Panc1 (cell line): ENCODE results near the gene BRME1. TPM values are rescaled to one million over a fixed set of nuclear protein-coding genes. Genes with fewer than 3 reads are reported as not detected.

Source experiments
- ATAC-seq: fragments of 200-7000 bp; cut with Tn5 transposase; 2 replicates; pipeline ENCODE4 v1.9.1; 2020; ENCODE audit warnings: mild to moderate bottlenecking, moderate library complexity
- BruUV-seq: library from RNA; stranded (reverse); fragments of 400-500 nt; replicated peaks from 2 replicates; lab custom pipeline; 2021; lab: Mats Ljungman, UMichigan
- CTCF ChIA-PET: fragments of 300-600 bp; sonication (Branson Sonifier 250); formaldehyde crosslinking; loops from one replicate; lab custom pipeline; 2022; ENCODE audit warnings: antibody characterized with exemption; lab: Charles Lee
- POLR2A ChIA-PET: fragments of 300-600 bp; sonication (Branson Sonifier 250); formaldehyde crosslinking; loops from one replicate; lab custom pipeline; 2022; ENCODE audit warnings: antibody characterized with exemption; lab: Charles Lee
- DNase-seq: peaks from one replicate; pipeline ENCODE4 v3.0.0-alpha.2; 2010; ENCODE audit warnings: low read depth, low spot score
- H3K27ac ChIP-seq: 2 replicates; pipeline ENCODE4 v1.5.1; 2011; ENCODE audit warnings: mild to moderate bottlenecking, low read length, inconsistent platforms
- H3K27me3 ChIP-seq: fragments of 200-500 bp; sonication (Bioruptor generic); 2 replicates; pipeline ENCODE4 v1.6.0; 2014; ENCODE audit warnings: low read length, inconsistent platforms; ENCODE audit not compliant: control insufficient read depth, insufficient read depth
- H3K36me3 ChIP-seq: fragments of 200-500 bp; sonication (Bioruptor generic); 2 replicates; pipeline ENCODE4 v1.5.1; 2014; ENCODE audit warnings: inconsistent platforms, mild to moderate bottlenecking, low read length, moderate library complexity; ENCODE audit not compliant: control insufficient read depth, insufficient read depth
- H3K4me1 ChIP-seq: 2 replicates; pipeline ENCODE4 v1.5.1; 2011; ENCODE audit warnings: inconsistent platforms, mild to moderate bottlenecking, low read length, moderate library complexity; ENCODE audit not compliant: control insufficient read depth, insufficient read depth
- H3K4me3 ChIP-seq, 2 experiments: 2 replicates each; pipeline ENCODE4 v1.5.1; 2011 to 2012; ENCODE audit warnings: low read depth in 2 of 2, low read length in 2 of 2, mild to moderate bottlenecking in 2 of 2, inconsistent platforms in 1 of 2, moderate library complexity in 1 of 2
- H3K9me3 ChIP-seq: fragments of 200-500 bp; sonication (Bioruptor generic); 2 replicates; pipeline ENCODE4 v1.5.1; 2014; ENCODE audit warnings: low read depth, mild to moderate bottlenecking, inconsistent platforms, low read length, moderate library complexity; ENCODE audit not compliant: control insufficient read depth, insufficient read depth
- POLR2AphosphoS5 ChIP-seq: IDR thresholded peaks from 2 replicates; pipeline ENCODE4 v1.6.1; 2012; ENCODE audit warnings: mild to moderate bottlenecking, low read depth, low read length, moderate library complexity
- SIN3A ChIP-seq: IDR thresholded peaks from 2 replicates; pipeline ENCODE4 v1.6.1; 2012; ENCODE audit warnings: low read depth, mild to moderate bottlenecking, low read length, moderate library complexity, borderline replicate concordance; ENCODE audit not compliant: insufficient read depth
- TCF7L2 ChIP-seq: IDR thresholded peaks from 2 replicates; pipeline ENCODE4 v1.6.1; 2011; ENCODE audit warnings: mild to moderate bottlenecking, low read depth, low read length, inconsistent platforms
- in situ Hi-C: cut with HindIII; loops from 2 replicates; pipeline ENCODE4 v1.10.0; 2016; ENCODE audit warnings: low sequenced_read_pairs, low pct_unique_long_range_greater_than_20kb
- intact Hi-C: fragments of 100-400 bp; cut with micrococcal nuclease; formaldehyde crosslinking; loops from one replicate; pipeline ENCODE4 v1.10.0; 2022; ENCODE audit not compliant: unreplicated experiment
- total RNA-seq: library from RNA; stranded (reverse); gene quantifications from one replicate; pipeline ENCODE4 v1.2.1, GENCODE V29; 2021; ENCODE audit not compliant: unreplicated experiment
- TF ChIP-seq, protein P1 (sequence below): fragments of 450-650 bp; IDR thresholded peaks from 2 replicates; pipeline ENCODE4 v1.5.1; 2017; ENCODE audit warnings: mild to moderate bottlenecking
- TF ChIP-seq, protein P2 (sequence below), 2 experiments: IDR thresholded peaks; 2 replicates each; pipeline ENCODE4 v1.6.1; 2011 to 2012; ENCODE audit warnings: low read depth in 2 of 2, control low read depth in 1 of 2, low read length in 1 of 2, mild to moderate bottlenecking in 1 of 2, moderate library complexity in 1 of 2; ENCODE audit not compliant: insufficient read depth in 1 of 2

Gene BRME1
- total RNA-seq, 1 experiment from 2014 or later = 6.5 TPM

DNA sequence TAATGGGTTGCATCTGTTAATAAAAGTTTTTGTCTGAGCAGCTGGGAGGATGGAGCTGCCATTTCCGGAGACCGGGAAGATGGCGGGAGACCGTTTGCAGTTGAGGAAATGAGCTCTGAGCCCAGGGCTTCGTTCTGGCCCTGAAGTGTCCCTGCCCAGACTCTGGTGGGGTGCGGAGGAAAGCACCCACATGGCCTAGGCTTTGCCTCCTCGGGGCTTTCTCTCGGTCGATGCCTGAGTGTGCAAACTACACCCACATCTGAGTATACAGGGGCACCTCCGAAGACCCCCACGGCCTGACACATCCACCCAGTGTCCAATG is 44.6 kb downstream of the BRME1 start:
- TF ChIP-seq TCF7L2 = no peak
- TF ChIP-seq POLR2AphosphoS5 = no peak
- TF ChIP-seq, protein P1, sequence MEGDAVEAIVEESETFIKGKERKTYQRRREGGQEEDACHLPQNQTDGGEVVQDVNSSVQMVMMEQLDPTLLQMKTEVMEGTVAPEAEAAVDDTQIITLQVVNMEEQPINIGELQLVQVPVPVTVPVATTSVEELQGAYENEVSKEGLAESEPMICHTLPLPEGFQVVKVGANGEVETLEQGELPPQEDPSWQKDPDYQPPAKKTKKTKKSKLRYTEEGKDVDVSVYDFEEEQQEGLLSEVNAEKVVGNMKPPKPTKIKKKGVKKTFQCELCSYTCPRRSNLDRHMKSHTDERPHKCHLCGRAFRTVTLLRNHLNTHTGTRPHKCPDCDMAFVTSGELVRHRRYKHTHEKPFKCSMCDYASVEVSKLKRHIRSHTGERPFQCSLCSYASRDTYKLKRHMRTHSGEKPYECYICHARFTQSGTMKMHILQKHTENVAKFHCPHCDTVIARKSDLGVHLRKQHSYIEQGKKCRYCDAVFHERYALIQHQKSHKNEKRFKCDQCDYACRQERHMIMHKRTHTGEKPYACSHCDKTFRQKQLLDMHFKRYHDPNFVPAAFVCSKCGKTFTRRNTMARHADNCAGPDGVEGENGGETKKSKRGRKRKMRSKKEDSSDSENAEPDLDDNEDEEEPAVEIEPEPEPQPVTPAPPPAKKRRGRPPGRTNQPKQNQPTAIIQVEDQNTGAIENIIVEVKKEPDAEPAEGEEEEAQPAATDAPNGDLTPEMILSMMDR = no peak
- no peak for TF ChIP-seq SIN3A
- TF ChIP-seq, protein P2, sequence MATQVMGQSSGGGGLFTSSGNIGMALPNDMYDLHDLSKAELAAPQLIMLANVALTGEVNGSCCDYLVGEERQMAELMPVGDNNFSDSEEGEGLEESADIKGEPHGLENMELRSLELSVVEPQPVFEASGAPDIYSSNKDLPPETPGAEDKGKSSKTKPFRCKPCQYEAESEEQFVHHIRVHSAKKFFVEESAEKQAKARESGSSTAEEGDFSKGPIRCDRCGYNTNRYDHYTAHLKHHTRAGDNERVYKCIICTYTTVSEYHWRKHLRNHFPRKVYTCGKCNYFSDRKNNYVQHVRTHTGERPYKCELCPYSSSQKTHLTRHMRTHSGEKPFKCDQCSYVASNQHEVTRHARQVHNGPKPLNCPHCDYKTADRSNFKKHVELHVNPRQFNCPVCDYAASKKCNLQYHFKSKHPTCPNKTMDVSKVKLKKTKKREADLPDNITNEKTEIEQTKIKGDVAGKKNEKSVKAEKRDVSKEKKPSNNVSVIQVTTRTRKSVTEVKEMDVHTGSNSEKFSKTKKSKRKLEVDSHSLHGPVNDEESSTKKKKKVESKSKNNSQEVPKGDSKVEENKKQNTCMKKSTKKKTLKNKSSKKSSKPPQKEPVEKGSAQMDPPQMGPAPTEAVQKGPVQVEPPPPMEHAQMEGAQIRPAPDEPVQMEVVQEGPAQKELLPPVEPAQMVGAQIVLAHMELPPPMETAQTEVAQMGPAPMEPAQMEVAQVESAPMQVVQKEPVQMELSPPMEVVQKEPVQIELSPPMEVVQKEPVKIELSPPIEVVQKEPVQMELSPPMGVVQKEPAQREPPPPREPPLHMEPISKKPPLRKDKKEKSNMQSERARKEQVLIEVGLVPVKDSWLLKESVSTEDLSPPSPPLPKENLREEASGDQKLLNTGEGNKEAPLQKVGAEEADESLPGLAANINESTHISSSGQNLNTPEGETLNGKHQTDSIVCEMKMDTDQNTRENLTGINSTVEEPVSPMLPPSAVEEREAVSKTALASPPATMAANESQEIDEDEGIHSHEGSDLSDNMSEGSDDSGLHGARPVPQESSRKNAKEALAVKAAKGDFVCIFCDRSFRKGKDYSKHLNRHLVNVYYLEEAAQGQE (IDR thresholded peaks at IDR 0.05; ENCODE audit: insufficient read depth in 1 of 2, low read depth in 2 of 2, low read length in 1 of 2) = no peak
- Histone ChIP-seq H3K27me3 (no peaks in the 10 kb centered on the region), H3K9me3 (no peaks in the 10 kb centered on the region), H3K36me3 (no peaks in the 10 kb centered on the region), H3K4me3 (peak overlapping the region in 1 of 2 experiments; percentile 50; a peak in 3 of 4 replicates), H3K27ac (peak overlapping the region; percentile 91), H3K4me1 (peaks cover 16% of the 10 kb centered on the region)
- no peak for ATAC-seq
- no TSS peak for BruUV-seq
- no peak for DNase-seq
- intact Hi-C loops = loop anchor here (2.0 to 5.0 kb wide), 2 partner anchors 29 to 74 kb away; no protein-coding TSS in a partner anchor
- ChIA-PET POLR2A (interaction anchor here (0.5 to 1.0 kb wide), 4 partner anchors 15 to 50 kb away, joined by 3 to 9 read pairs (median 6); no protein-coding TSS in a partner anchor), CTCF (no interaction called here)
- in situ Hi-C loops = no loop called here

DNA sequence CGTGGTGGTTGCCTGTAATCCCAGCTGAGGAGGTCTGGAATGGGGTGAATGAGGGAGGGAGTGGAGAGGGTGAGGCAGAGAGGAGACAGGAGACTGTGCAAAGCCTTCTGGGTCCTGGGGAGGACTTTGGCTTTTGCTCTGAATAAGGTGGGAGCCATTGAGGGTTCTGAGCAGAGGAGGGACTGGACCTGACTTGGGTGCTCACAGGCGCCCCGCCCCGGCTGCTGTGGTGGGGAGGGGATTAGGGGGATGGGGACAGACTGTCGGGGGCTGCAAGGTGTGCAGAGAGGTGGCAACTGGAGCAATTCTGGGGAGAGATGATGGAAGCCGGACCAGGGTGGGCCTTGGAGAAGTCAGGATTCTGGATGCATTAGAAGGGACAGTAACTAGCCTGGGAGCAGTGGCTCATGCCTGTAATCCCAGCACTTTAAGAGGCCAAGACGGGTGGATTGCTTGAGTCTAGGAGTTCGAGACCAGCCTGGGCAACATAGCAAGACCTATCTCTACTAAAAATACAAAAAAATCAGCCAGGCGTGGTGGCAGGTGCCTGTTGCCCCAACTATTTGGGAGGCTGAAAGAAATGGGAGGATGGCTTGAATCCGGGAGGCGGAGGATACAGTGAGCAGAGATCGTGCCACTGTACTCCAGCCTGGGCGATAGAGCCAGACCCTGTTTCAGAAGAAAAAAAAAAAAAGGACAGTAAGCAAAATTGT is 45.1 kb downstream of the BRME1 start:
- ChIA-PET CTCF (interaction anchor here (0.7 kb wide), 1 partner anchor 167 kb away, joined by 13 read pairs; the partner anchor contains the start of gene RLN3), POLR2A (interaction anchor here (0.5 to 1.1 kb wide), 6 partner anchors 15 to 130 kb away, joined by 3 to 9 read pairs (median 6); no protein-coding TSS in a partner anchor)
- ATAC-seq = no peak
- H3K27me3 ChIP-seq = no peaks in the 10 kb centered on the region
- peak overlapping the region; percentile 91 for H3K27ac ChIP-seq
- in situ Hi-C loops (no loop called here), intact Hi-C loops (loop anchor here (2.0 to 5.0 kb wide), 2 partner anchors 28 to 74 kb away; no protein-coding TSS in a partner anchor)
- H3K9me3 ChIP-seq = no peaks in the 10 kb centered on the region
- no TSS peak for BruUV-seq
- H3K4me1 ChIP-seq = peaks cover 14% of the 10 kb centered on the region
- DNase-seq = no peak
- H3K36me3 ChIP-seq = no peaks in the 10 kb centered on the region
- no peak for TF ChIP-seq POLR2AphosphoS5
- TF ChIP-seq SIN3A = no peak
- TF ChIP-seq TCF7L2 = no peak
- TF ChIP-seq, protein P1 = no peak
- TF ChIP-seq, protein P2 (IDR thresholded peaks at IDR 0.05; ENCODE audit: insufficient read depth in 1 of 2, low read depth in 2 of 2, low read length in 1 of 2) = no peak
- no peak overlapping the region for H3K4me3 ChIP-seq
